Loucy (cell line): ENCODE data around the gene MESD.

ENCODE experiments used
- H2AFZ ChIP-seq: fragments of 200-600 bp; sonication (generic); 2 replicates; pipeline ENCODE4 v1.6.0; 2016; ENCODE audit warnings: antibody characterized with exemption, mild to moderate bottlenecking, low read length, moderate library complexity
- H3F3A ChIP-seq: fragments of 200-600 bp; 2 replicates; pipeline ENCODE4 v1.6.0; 2016; ENCODE audit warnings: antibody characterized with exemption, low read depth, mild to moderate bottlenecking
- H3K27me3 ChIP-seq: fragments of 200-600 bp; sonication (generic); 2 replicates; pipeline ENCODE4 v1.6.1; 2014; ENCODE audit warnings: low read length, mild to moderate bottlenecking; ENCODE audit not compliant: insufficient read depth, poor library complexity, severe bottlenecking
- H3K36me3 ChIP-seq: fragments of 200-600 bp; sonication (generic); 2 replicates; pipeline ENCODE4 v1.6.1; 2016; ENCODE audit warnings: low read length; ENCODE audit not compliant: insufficient read depth
- H3K4me1 ChIP-seq: fragments of 200-600 bp; sonication (generic); 2 replicates; pipeline ENCODE4 v1.5.1; 2014; ENCODE audit warnings: low read length, mild to moderate bottlenecking; ENCODE audit not compliant: insufficient read depth, poor library complexity, severe bottlenecking
- H3K4me2 ChIP-seq: fragments of 200-600 bp; sonication (generic); 2 replicates; pipeline ENCODE4 v1.6.0; 2014; ENCODE audit warnings: antibody characterized with exemption, low read length, low read depth, mild to moderate bottlenecking; ENCODE audit not compliant: poor library complexity, severe bottlenecking
- H3K4me3 ChIP-seq: fragments of 200-600 bp; sonication (generic); 2 replicates; pipeline ENCODE4 v1.5.1; 2014; ENCODE audit warnings: low read length, mild to moderate bottlenecking, mixed read lengths; ENCODE audit not compliant: poor library complexity, severe bottlenecking
- H3K79me2 ChIP-seq: fragments of 200-600 bp; sonication (generic); 2 replicates; pipeline ENCODE4 v1.6.1; 2014; ENCODE audit warnings: low read length; ENCODE audit not compliant: insufficient read depth
- H3K9ac ChIP-seq: fragments of 200-600 bp; sonication (generic); 2 replicates; pipeline ENCODE4 v1.6.0; 2014; ENCODE audit warnings: mild to moderate bottlenecking, low read depth, low read length, moderate library complexity; ENCODE audit not compliant: poor library complexity, severe bottlenecking
- H3K9me2 ChIP-seq: fragments of 200-600 bp; sonication (generic); replicated peaks from 2 replicates; pipeline ENCODE4 v1.6.1; 2016; ENCODE audit warnings: low read depth, low read length, mixed read lengths
- H3K9me3 ChIP-seq: fragments of 200-600 bp; sonication (generic); 2 replicates; pipeline ENCODE4 v1.6.1; 2014; ENCODE audit warnings: mild to moderate bottlenecking, antibody characterized with exemption, low read length, low read depth; ENCODE audit not compliant: insufficient read depth
- H4K20me1 ChIP-seq: fragments of 200-600 bp; sonication (generic); 2 replicates; pipeline ENCODE4 v1.6.0; 2014; ENCODE audit warnings: antibody characterized with exemption, low read length, mild to moderate bottlenecking; ENCODE audit not compliant: insufficient read depth, poor library complexity, severe bottlenecking
- CTCF ChIP-seq: fragments of 200-600 bp; sonication (generic); conservative IDR thresholded peaks from 2 replicates; pipeline ENCODE4 v1.5.1; 2014; ENCODE audit warnings: mild to moderate bottlenecking, antibody characterized with exemption, low read length
- EZH2phosphoT487 ChIP-seq: fragments of 200-600 bp; IDR thresholded peaks from 2 replicates; pipeline ENCODE4 v1.6.1; 2018; ENCODE audit warnings: antibody characterized with exemption, mild to moderate bottlenecking, moderate library complexity, borderline replicate concordance

Gene MESD

GRCh38 chr15:81002331-81003096, 12.9 kb upstream of the MESD start:
- TF ChIP-seq CTCF (no peak), EZH2phosphoT487 (no peak)
- Histone ChIP-seq H4K20me1 (peaks cover 26% of the 10 kb centered on the region), H3K79me2 (peaks cover 69% of the 10 kb centered on the region), H3K4me3 (peak overlapping the region; percentile 97), H3K27me3 (no peaks in the 10 kb centered on the region), H3K9me3 (no peaks in the 10 kb centered on the region), H3K9ac (no peak overlapping the region), H3F3A (0 out of 2 replicates have a peak, but pooled peaks cover 4% of the 10 kb centered on the region), H3K36me3 (no peaks in the 10 kb centered on the region), H3K4me2 (peak overlapping the region; percentile 78), H3K9me2 (no peaks in the 10 kb centered on the region), H2AFZ (no peak overlapping the region), H3K4me1 (peaks cover 45% of the 10 kb centered on the region)

DNA sequence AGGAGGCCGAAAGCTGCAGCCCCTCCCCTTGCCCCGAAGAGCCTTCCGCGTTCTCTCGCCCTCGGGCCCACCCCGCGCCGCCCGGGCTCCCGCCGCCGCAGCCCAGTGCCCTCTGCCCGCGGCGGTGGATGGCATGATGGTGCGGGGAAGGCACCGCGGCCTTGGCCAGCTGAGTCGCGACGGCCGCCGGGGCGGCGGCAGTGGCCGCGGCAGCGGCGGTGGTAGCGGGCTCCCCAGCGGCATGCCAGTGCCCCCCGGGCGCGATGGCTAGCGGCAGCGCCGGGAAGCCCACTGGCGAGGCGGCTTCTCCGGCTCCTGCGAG, 12.4 kb upstream of the MESD start:
- peaks cover 26% of the 10 kb centered on the region for H4K20me1 ChIP-seq

GRCh38 chr15:81001152-81002008, 11.8 kb upstream of the MESD start:
- no peaks in the 10 kb centered on the region for H3K36me3 ChIP-seq
- no peaks in the 10 kb centered on the region for H3K27me3 ChIP-seq
- H3K79me2 ChIP-seq, result peaks cover 64% of the 10 kb centered on the region
- H2AFZ ChIP-seq, result peak overlapping the region; percentile 86; the same call in 1 of the 2 replicates
- H3K9me2 ChIP-seq, result no peaks in the 10 kb centered on the region
- H3F3A ChIP-seq, result 0 out of 2 replicates have a peak, but pooled peaks cover 4% of the 10 kb centered on the region
- H3K4me1 ChIP-seq, result peaks cover 45% of the 10 kb centered on the region
- H3K9me3 ChIP-seq, result no peaks in the 10 kb centered on the region
- H3K9ac ChIP-seq, result peak overlapping the region; percentile 95
- peaks cover 26% of the 10 kb centered on the region for H4K20me1 ChIP-seq
- H3K4me2 ChIP-seq, result peak overlapping the region; percentile 78
- H3K4me3 ChIP-seq, result peak overlapping the region; percentile 97
- TF ChIP-seq CTCF (no peak), EZH2phosphoT487 (no peak)

More for the DNA sequence above, 12.4 kb upstream of the MESD start:
- Histone ChIP-seq H3K79me2 (peaks cover 67% of the 10 kb centered on the region), H3F3A (0 out of 2 replicates have a peak, but pooled peaks cover 4% of the 10 kb centered on the region), H2AFZ (no peak overlapping the region), H3K4me3 (peak overlapping the region; percentile 97), H3K4me2 (peak overlapping the region; percentile 78), H3K4me1 (peaks cover 45% of the 10 kb centered on the region), H3K9me3 (no peaks in the 10 kb centered on the region), H3K27me3 (no peaks in the 10 kb centered on the region), H3K9ac (peak overlapping the region; percentile 95), H3K36me3 (no peaks in the 10 kb centered on the region), H3K9me2 (no peaks in the 10 kb centered on the region)
- TF ChIP-seq EZH2phosphoT487 (no peak), CTCF (no peak)
